GM12878 (cell line): Measurements from ENCODE around the gene CKLF. TPM values are rescaled to one million over a fixed set of nuclear protein-coding genes. Genes with fewer than 3 reads are reported as not detected.

Experiments used
- CEBPB ChIP-seq, 2 experiments: fragments of 150-350 bp in 1 of 2; IDR thresholded peaks; 2 replicates each; pipeline ENCODE4 v1.6.1; 2012 to 2014; ENCODE audit warnings: low read depth in 2 of 2, low read length in 2 of 2, borderline replicate concordance in 1 of 2, inconsistent platforms in 1 of 2
- ETV6 ChIP-seq, 2 experiments: fragments of 450-650 bp in 1 of 2; IDR thresholded peaks in 1 of 2; conservative IDR thresholded peaks in 1 of 2; 2 replicates each; pipeline ENCODE4 v1.6.1; 2014; ENCODE audit warnings: antibody characterized with exemption in 1 of 2, borderline replicate concordance in 1 of 2, low read depth in 1 of 2, mild to moderate bottlenecking in 1 of 2, moderate library complexity in 1 of 2
- EZH2 ChIP-seq: IDR thresholded peaks from 2 replicates; pipeline ENCODE4 v1.6.1; 2012; ENCODE audit warnings: low read depth, mild to moderate bottlenecking, control low read depth, inconsistent platforms, low read length, borderline replicate concordance; ENCODE audit not compliant: control insufficient read depth
- GABPA ChIP-seq: IDR thresholded peaks from 2 replicates; pipeline ENCODE4 v1.6.1; 2014; ENCODE audit warnings: antibody characterized with exemption, low read depth, mild to moderate bottlenecking, inconsistent platforms
- IRF4 ChIP-seq: IDR thresholded peaks from 2 replicates; pipeline ENCODE4 v1.6.1; 2011; ENCODE audit warnings: low read depth, low read length
- MXI1 ChIP-seq: fragments of 150-350 bp; IDR thresholded peaks from 2 replicates; pipeline ENCODE4 v1.6.1; 2011; ENCODE audit warnings: low read depth, mild to moderate bottlenecking, inconsistent platforms, low read length, improper control_type of control experiment
- NBN ChIP-seq: fragments of 450-650 bp; IDR thresholded peaks from 2 replicates; pipeline ENCODE4 v1.6.1; 2016
- NFXL1 ChIP-seq: fragments of 450-650 bp; IDR thresholded peaks from 2 replicates; pipeline ENCODE4 v1.6.1; 2017; ENCODE audit warnings: antibody characterized with exemption, mild to moderate bottlenecking, borderline replicate concordance
- NKRF ChIP-seq: fragments of 450-650 bp; conservative IDR thresholded peaks from 2 replicates; pipeline ENCODE4 v1.6.1; 2017; ENCODE audit warnings: mild to moderate bottlenecking, moderate library complexity
- POU2F2 ChIP-seq: IDR thresholded peaks from 3 replicates; pipeline ENCODE4 v1.6.1; 2011; ENCODE audit warnings: low read depth, mild to moderate bottlenecking, low read length, borderline replicate concordance
- RFX5 ChIP-seq: IDR thresholded peaks from 2 replicates; pipeline ENCODE4 v1.6.1; 2011; ENCODE audit warnings: low read depth, low read length, improper control_type of control experiment
- SREBF2 ChIP-seq: IDR thresholded peaks from 2 replicates; pipeline ENCODE4 v1.6.1; 2012; ENCODE audit warnings: mild to moderate bottlenecking, low read length
- TARDBP ChIP-seq: IDR thresholded peaks from 2 replicates; pipeline ENCODE4 v1.6.1; 2016; ENCODE audit warnings: borderline replicate concordance
- WRNIP1 ChIP-seq: IDR thresholded peaks from 2 replicates; pipeline ENCODE4 v1.6.1; 2011; ENCODE audit warnings: low read depth, low read length, improper control_type of control experiment, borderline replicate concordance
- ZNF207 ChIP-seq: fragments of 450-650 bp; IDR thresholded peaks from 2 replicates; pipeline ENCODE4 v1.6.1; 2014; ENCODE audit warnings: antibody characterized with exemption, mild to moderate bottlenecking, borderline replicate concordance
- ZNF217 ChIP-seq: fragments of 450-650 bp; IDR thresholded peaks from 2 replicates; pipeline ENCODE4 v1.6.1; 2017; ENCODE audit warnings: antibody characterized with exemption, mild to moderate bottlenecking
- ZNF274 ChIP-seq: IDR thresholded peaks from one replicate; pipeline ENCODE4 v1.8.0; 2011; ENCODE audit not compliant: insufficient read length, insufficient read depth
- polyA plus RNA-seq, 11 experiments: library from polyadenylated mRNA; depleted of rRNA in 4 of 11; unstranded in 6 of 11; stranded (reverse) in 5 of 11; fragments of >200 nt; fragmentation: Nextera tagmentation in 4 of 11; fragmentation: Illumina TruSeq in 1 of 11; extraction: Ambion mirVana in 4 of 11; extraction: Trizol in 1 of 11; gene quantifications; 1 replicate in 1 of 11; 2 replicates in 10 of 11; pipeline versions ENCODE4 v1.2.1 to v1.2.3, GENCODE V29; 2011 to 2016; ENCODE audit warnings: inconsistent platforms in 2 of 11, missing spikeins in 2 of 11, low read depth in 1 of 11
- total RNA-seq, 4 experiments: library from RNA; depleted of rRNA in 3 of 4; stranded (reverse); fragments of >200 nt in 3 of 4; fragmentation: Illumina TruSeq in 1 of 4; extraction: Trizol in 1 of 4; gene quantifications; 2 replicates each; pipeline versions ENCODE4 v1.2.1 to v1.2.3, GENCODE V29; 2013 to 2021
- TF ChIP-seq, protein P1 (sequence below): fragments of 450-650 bp; formaldehyde crosslinking; IDR thresholded peaks from 2 replicates; pipeline ENCODE4 v1.5.0; 2022; ENCODE audit warnings: mild to moderate bottlenecking, missing genetic modification characterization
- TF ChIP-seq, protein P2 (sequence below), 3 experiments: IDR thresholded peaks in 2 of 3; conservative IDR thresholded peaks in 1 of 3; 2 replicates each; pipeline ENCODE4 v1.5.1; 2011; ENCODE audit warnings: low read depth in 3 of 3, low read length in 3 of 3, mild to moderate bottlenecking in 3 of 3, control low read depth in 2 of 3, moderate library complexity in 2 of 3, inconsistent platforms in 1 of 3, mixed read lengths in 1 of 3; ENCODE audit not compliant: control insufficient read depth in 2 of 3, insufficient read depth in 1 of 3; ENCODE audit errors: extremely low read depth in 1 of 3

CKLF gene
- total and polyA plus RNA-seq, 10 of the 15 experiments (the other 5 are each of a cell fraction or from before 2014, with no cell fraction given): 40.8 to 193 (median 109) TPM

- TF ChIP-seq, protein P1, sequence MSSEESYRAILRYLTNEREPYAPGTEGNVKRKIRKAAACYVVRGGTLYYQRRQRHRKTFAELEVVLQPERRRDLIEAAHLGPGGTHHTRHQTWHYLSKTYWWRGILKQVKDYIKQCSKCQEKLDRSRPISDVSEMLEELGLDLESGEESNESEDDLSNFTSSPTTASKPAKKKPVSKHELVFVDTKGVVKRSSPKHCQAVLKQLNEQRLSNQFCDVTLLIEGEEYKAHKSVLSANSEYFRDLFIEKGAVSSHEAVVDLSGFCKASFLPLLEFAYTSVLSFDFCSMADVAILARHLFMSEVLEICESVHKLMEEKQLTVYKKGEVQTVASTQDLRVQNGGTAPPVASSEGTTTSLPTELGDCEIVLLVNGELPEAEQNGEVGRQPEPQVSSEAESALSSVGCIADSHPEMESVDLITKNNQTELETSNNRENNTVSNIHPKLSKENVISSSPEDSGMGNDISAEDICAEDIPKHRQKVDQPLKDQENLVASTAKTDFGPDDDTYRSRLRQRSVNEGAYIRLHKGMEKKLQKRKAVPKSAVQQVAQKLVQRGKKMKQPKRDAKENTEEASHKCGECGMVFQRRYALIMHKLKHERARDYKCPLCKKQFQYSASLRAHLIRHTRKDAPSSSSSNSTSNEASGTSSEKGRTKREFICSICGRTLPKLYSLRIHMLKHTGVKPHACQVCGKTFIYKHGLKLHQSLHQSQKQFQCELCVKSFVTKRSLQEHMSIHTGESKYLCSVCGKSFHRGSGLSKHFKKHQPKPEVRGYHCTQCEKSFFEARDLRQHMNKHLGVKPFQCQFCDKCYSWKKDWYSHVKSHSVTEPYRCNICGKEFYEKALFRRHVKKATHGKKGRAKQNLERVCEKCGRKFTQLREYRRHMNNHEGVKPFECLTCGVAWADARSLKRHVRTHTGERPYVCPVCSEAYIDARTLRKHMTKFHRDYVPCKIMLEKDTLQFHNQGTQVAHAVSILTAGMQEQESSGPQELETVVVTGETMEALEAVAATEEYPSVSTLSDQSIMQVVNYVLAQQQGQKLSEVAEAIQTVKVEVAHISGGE (CRISPR knock-in tag): no peak
- no peak for TF ChIP-seq TARDBP
- peak; percentile 79 for TF ChIP-seq NBN
- TF ChIP-seq NFXL1: no peak
- TF ChIP-seq ZNF207: no peak
- TF ChIP-seq EZH2: no peak
- no peak for TF ChIP-seq NKRF
- TF ChIP-seq CEBPB (IDR thresholded peaks at IDR 0.05; ENCODE audit: borderline replicate concordance in 1 of 2, low read depth in 2 of 2, low read length in 2 of 2): no peak
- peak; percentile 91 for TF ChIP-seq MXI1
- no peak for TF ChIP-seq RFX5
- TF ChIP-seq IRF4: peak; percentile 71; the same call in 1 of the 2 replicates
- TF ChIP-seq POU2F2: peak; percentile 80; the same call in 2 of the 3 replicates
- no peak for TF ChIP-seq ZNF274
- TF ChIP-seq ZNF217: peak; percentile 84; the same call in 1 of the 2 replicates
- peak in 1 of 2 experiments; percentile 90; a peak in 2 of 4 replicates for TF ChIP-seq ETV6 (conservative IDR thresholded peaks at IDR 0.05 in 1 of 2, IDR thresholded peaks at IDR 0.05 in 1 of 2; ENCODE audit: borderline replicate concordance in 1 of 2, low read depth in 1 of 2)
- TF ChIP-seq, protein P2, sequence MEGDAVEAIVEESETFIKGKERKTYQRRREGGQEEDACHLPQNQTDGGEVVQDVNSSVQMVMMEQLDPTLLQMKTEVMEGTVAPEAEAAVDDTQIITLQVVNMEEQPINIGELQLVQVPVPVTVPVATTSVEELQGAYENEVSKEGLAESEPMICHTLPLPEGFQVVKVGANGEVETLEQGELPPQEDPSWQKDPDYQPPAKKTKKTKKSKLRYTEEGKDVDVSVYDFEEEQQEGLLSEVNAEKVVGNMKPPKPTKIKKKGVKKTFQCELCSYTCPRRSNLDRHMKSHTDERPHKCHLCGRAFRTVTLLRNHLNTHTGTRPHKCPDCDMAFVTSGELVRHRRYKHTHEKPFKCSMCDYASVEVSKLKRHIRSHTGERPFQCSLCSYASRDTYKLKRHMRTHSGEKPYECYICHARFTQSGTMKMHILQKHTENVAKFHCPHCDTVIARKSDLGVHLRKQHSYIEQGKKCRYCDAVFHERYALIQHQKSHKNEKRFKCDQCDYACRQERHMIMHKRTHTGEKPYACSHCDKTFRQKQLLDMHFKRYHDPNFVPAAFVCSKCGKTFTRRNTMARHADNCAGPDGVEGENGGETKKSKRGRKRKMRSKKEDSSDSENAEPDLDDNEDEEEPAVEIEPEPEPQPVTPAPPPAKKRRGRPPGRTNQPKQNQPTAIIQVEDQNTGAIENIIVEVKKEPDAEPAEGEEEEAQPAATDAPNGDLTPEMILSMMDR (IDR thresholded peaks at IDR 0.05 in 2 of 3, conservative IDR thresholded peaks at IDR 0.05 in 1 of 3; ENCODE audit: control insufficient read depth in 2 of 3, extremely low read depth in 1 of 3, insufficient read depth in 1 of 3, low read depth in 3 of 3, low read length in 3 of 3): no peak
- TF ChIP-seq WRNIP1: no peak
- no peak for TF ChIP-seq SREBF2
- peak; percentile 65; the same call in 1 of the 2 replicates for TF ChIP-seq GABPA
Observed at GRCh38 chr16:66516808-66517585, 35.4 kb upstream of the CKLF start (continued).
